H9 (cell line): ENCODE measurements around the gene FAM83F. TPM values are rescaled to one million over a fixed set of nuclear protein-coding genes. Genes with fewer than 3 reads are reported as not detected.

ENCODE experiments used
- DNase-seq: peaks from one replicate; pipeline ENCODE4 v3.0.0-alpha.2; 2017
- H2AFZ ChIP-seq: one replicate; pipeline ENCODE4 v1.6.1; 2013; ENCODE audit warnings: mild to moderate bottlenecking, low read length, control low read depth, moderate library complexity
- H2AK5ac ChIP-seq: 2 replicates; pipeline ENCODE4 v1.6.1; 2013; ENCODE audit warnings: low read length, control low read depth, mixed read lengths; ENCODE audit not compliant: insufficient read length
- H2BK120ac ChIP-seq: one replicate; pipeline ENCODE4 v1.6.1; 2013; ENCODE audit warnings: low read depth, mild to moderate bottlenecking, low read length, control low read depth, inconsistent platforms; ENCODE audit not compliant: poor library complexity, severe bottlenecking
- H2BK12ac ChIP-seq: 2 replicates; pipeline ENCODE4 v1.6.1; 2013; ENCODE audit warnings: low read length, control low read depth, mixed read lengths, low read depth; ENCODE audit not compliant: insufficient read length
- H2BK15ac ChIP-seq: 2 replicates; pipeline ENCODE4 v1.6.1; 2013; ENCODE audit warnings: low read depth, low read length, control low read depth
- H2BK20ac ChIP-seq: one replicate; pipeline ENCODE4 v1.6.1; 2013; ENCODE audit warnings: low read depth, mild to moderate bottlenecking, low read length, control low read depth, inconsistent platforms; ENCODE audit not compliant: poor library complexity, severe bottlenecking
- H2BK5ac ChIP-seq: 2 replicates; pipeline ENCODE4 v1.6.1; 2013; ENCODE audit warnings: low read length, control low read depth, mixed read lengths; ENCODE audit not compliant: insufficient read length
- H3K14ac ChIP-seq: 2 replicates; pipeline ENCODE4 v1.6.1; 2013; ENCODE audit warnings: low read length, control low read depth; ENCODE audit not compliant: insufficient read depth
- H3K18ac ChIP-seq: 2 replicates; pipeline ENCODE4 v1.6.1; 2013; ENCODE audit warnings: low read depth, mild to moderate bottlenecking, mixed read lengths, low read length, control low read depth; ENCODE audit not compliant: insufficient read length
- H3K23ac ChIP-seq: 2 replicates; pipeline ENCODE4 v1.6.1; 2013; ENCODE audit warnings: low read length, control low read depth, mixed read lengths, low read depth; ENCODE audit not compliant: insufficient read length
- H3K23me2 ChIP-seq: 2 replicates; pipeline ENCODE4 v1.6.1; 2013; ENCODE audit warnings: low read depth, mild to moderate bottlenecking, mixed read lengths, low read length, control low read depth; ENCODE audit not compliant: insufficient read length, poor library complexity, severe bottlenecking
- H3K27ac ChIP-seq: 2 replicates; pipeline ENCODE4 v1.5.1; 2013; ENCODE audit warnings: low read length, control low read depth, mixed read lengths, low read depth; ENCODE audit not compliant: insufficient read length
- H3K27me3 ChIP-seq: 2 replicates; pipeline ENCODE4 v1.6.1; 2013; ENCODE audit warnings: low read length, control low read depth, inconsistent platforms; ENCODE audit not compliant: insufficient read depth
- H3K4ac ChIP-seq: 2 replicates; pipeline ENCODE4 v1.6.1; 2013; ENCODE audit warnings: low read depth, mild to moderate bottlenecking, control low read depth, inconsistent platforms, low read length, moderate library complexity
- H3K4me1 ChIP-seq: 2 replicates; pipeline ENCODE4 v1.6.1; 2013; ENCODE audit warnings: low read length, control low read depth, inconsistent platforms; ENCODE audit not compliant: insufficient read depth
- H3K4me2 ChIP-seq: 2 replicates; pipeline ENCODE4 v1.6.1; 2013; ENCODE audit warnings: low read length, control low read depth, mixed read lengths; ENCODE audit not compliant: insufficient read length, insufficient read depth
- H3K56ac ChIP-seq: 2 replicates; pipeline ENCODE4 v1.6.1; 2013; ENCODE audit warnings: low read depth, mild to moderate bottlenecking, mixed read lengths, low read length, control low read depth; ENCODE audit not compliant: insufficient read length
- H3K79me1 ChIP-seq: 2 replicates; pipeline ENCODE4 v1.6.1; 2013; ENCODE audit warnings: low read depth, mild to moderate bottlenecking, moderate library complexity, low read length, control low read depth, inconsistent platforms; ENCODE audit not compliant: insufficient read depth, poor library complexity, severe bottlenecking
- H3K79me2 ChIP-seq: 2 replicates; pipeline ENCODE4 v1.6.1; 2013; ENCODE audit warnings: low read length, control low read depth, inconsistent platforms; ENCODE audit not compliant: insufficient read depth
- H3K9ac ChIP-seq: 2 replicates; pipeline ENCODE4 v1.6.1; 2013; ENCODE audit warnings: low read length, control low read depth, mixed read lengths; ENCODE audit not compliant: insufficient read length; ENCODE audit errors: extremely low read depth
- H3K9me3 ChIP-seq: one replicate; pipeline ENCODE4 v1.6.1; 2013; ENCODE audit warnings: low read depth, low read length, inconsistent platforms; ENCODE audit not compliant: control insufficient read depth
- H3T11ph ChIP-seq: one replicate; pipeline ENCODE4 v1.6.1; 2013; ENCODE audit warnings: mild to moderate bottlenecking, low read length, control low read depth, inconsistent platforms
- H4K20me1 ChIP-seq: one replicate; pipeline ENCODE4 v1.6.1; 2013; ENCODE audit not compliant: control insufficient read depth, insufficient read length, insufficient read depth
- H4K5ac ChIP-seq: 2 replicates; pipeline ENCODE4 v1.6.1; 2013; ENCODE audit warnings: low read depth, mild to moderate bottlenecking, mixed read lengths, low read length, control low read depth; ENCODE audit not compliant: insufficient read length
- H4K8ac ChIP-seq: replicated peaks from 2 replicates; pipeline ENCODE4 v1.6.1; 2013; ENCODE audit warnings: low read length, control low read depth, mixed read lengths, low read depth; ENCODE audit not compliant: insufficient read length
- H4K91ac ChIP-seq: 2 replicates; pipeline ENCODE4 v1.6.1; 2013; ENCODE audit warnings: low read depth, mild to moderate bottlenecking, moderate library complexity, mixed read lengths, low read length, control low read depth; ENCODE audit not compliant: insufficient read length
- H3K27ac Mint-ChIP-seq, 3 experiments: 2 replicates in 2 of 3; 3 replicates in 1 of 3; pipeline ENCODE4 v1.8.0; 2020 to 2021; ENCODE audit warnings: mixed read lengths in 3 of 3, mild to moderate bottlenecking in 1 of 3, moderate library complexity in 1 of 3
- H3K27me3 Mint-ChIP-seq: 2 replicates; pipeline ENCODE4 v1.8.0; 2021; ENCODE audit warnings: low read depth, mild to moderate bottlenecking, moderate library complexity, mixed read lengths
- H3K36me3 Mint-ChIP-seq, 3 experiments: 2 replicates in 2 of 3; 3 replicates in 1 of 3; pipeline ENCODE4 v1.8.0; 2020 to 2021; ENCODE audit warnings: low read depth in 3 of 3, mixed read lengths in 3 of 3; ENCODE audit not compliant: insufficient read depth in 1 of 3
- H3K4me1 Mint-ChIP-seq, 2 experiments: 2 replicates each; pipeline ENCODE4 v1.8.0; 2020; ENCODE audit warnings: mixed read lengths in 2 of 2
- H3K4me3 Mint-ChIP-seq, 2 experiments: 2 replicates in 1 of 2; 3 replicates in 1 of 2; pipeline ENCODE4 v1.8.0; 2020 to 2021; ENCODE audit warnings: mild to moderate bottlenecking in 2 of 2, mixed read lengths in 2 of 2, moderate library complexity in 1 of 2
- H3K9me3 Mint-ChIP-seq, 2 experiments: 2 replicates in 1 of 2; 3 replicates in 1 of 2; pipeline ENCODE4 v1.8.0; 2020; ENCODE audit warnings: mild to moderate bottlenecking in 2 of 2, mixed read lengths in 2 of 2, moderate library complexity in 1 of 2
- CTCF ChIP-seq: fragments of 200-600 bp; sonication (generic); conservative IDR thresholded peaks from 3 replicates; pipeline ENCODE4 v1.8.0; 2021; ENCODE audit warnings: antibody characterized with exemption, mild to moderate bottlenecking
- WGBS: extraction: QIAGEN DNeasy Blood & Tissue Kit; methylation state at CpG from one replicate; pipeline ENCODE4 v1.1.7; 2013; ENCODE audit warnings: missing lambda C conversion rate, low lambda C conversion rate, mixed read lengths; ENCODE audit not compliant: insufficient read length; ENCODE audit errors: extremely low coverage; 5-methylcytosine and 5-hydroxymethylcytosine counted together
- total RNA-seq: library from RNA; stranded (reverse); gene quantifications from 2 replicates; pipeline ENCODE4 v1.2.1, GENCODE V29; 2021

FAM83F gene
- total RNA-seq, 1 experiment from 2014 or later = 17.4 TPM

GRCh38 chr22:39999144-39999757 lies 4.5 kb downstream of the FAM83F start:
- Mint-ChIP-seq H3K36me3 (peaks cover 10 to 15% (median 11%) of the 10 kb centered on the region in 3 experiments; a peak in 6 of 7 replicates), H3K27ac (no peak overlapping the region; a peak in 1 of 7 replicates), H3K4me1 (peaks cover 78 to 81% of the 10 kb centered on the region in 2 experiments), H3K27me3 (peaks cover 3% of the 10 kb centered on the region), H3K4me3 (peak overlapping the region in 1 of 2 experiments; percentile 27; a peak in 3 of 5 replicates), H3K9me3 (no peaks in the 10 kb centered on the region)
- Histone ChIP-seq H4K5ac (no peak overlapping the region), H2AFZ (no peak overlapping the region), H2BK12ac (no peak overlapping the region), H2BK15ac (no peak overlapping the region), H2BK120ac (no peak overlapping the region), H2BK5ac (no peak overlapping the region), H3K9me3 (no peaks in the 10 kb centered on the region), H3K56ac (no peak overlapping the region), H3K27ac (no peak overlapping the region), H3T11ph (no peak overlapping the region), H3K18ac (no peak overlapping the region), H3K23ac (no peak overlapping the region), H3K23me2 (peaks cover 12% of the 10 kb centered on the region), H4K8ac (no peak overlapping the region), H4K20me1 (no peaks in the 10 kb centered on the region), H3K79me2 (peaks cover 9% of the 10 kb centered on the region; the same call in 1 of the 2 replicates), H3K4me2 (no peak overlapping the region), H3K14ac (no peak overlapping the region), H2BK20ac (no peak overlapping the region), H3K9ac (no peak overlapping the region), H2AK5ac (no peak overlapping the region), H3K27me3 (no peaks in the 10 kb centered on the region), H3K79me1 (peaks cover 6% of the 10 kb centered on the region), H3K4me1 (peaks cover 17% of the 10 kb centered on the region), H3K4ac (no peak overlapping the region), H4K91ac (no peak overlapping the region)
- no CpG with 5 or more reads among the region's 16 CpGs for WGBS
- TF ChIP-seq CTCF = no peak
- no peak for DNase-seq
